ENCODE data around the gene MSGN1.

The MSGN1 gene

DNA sequence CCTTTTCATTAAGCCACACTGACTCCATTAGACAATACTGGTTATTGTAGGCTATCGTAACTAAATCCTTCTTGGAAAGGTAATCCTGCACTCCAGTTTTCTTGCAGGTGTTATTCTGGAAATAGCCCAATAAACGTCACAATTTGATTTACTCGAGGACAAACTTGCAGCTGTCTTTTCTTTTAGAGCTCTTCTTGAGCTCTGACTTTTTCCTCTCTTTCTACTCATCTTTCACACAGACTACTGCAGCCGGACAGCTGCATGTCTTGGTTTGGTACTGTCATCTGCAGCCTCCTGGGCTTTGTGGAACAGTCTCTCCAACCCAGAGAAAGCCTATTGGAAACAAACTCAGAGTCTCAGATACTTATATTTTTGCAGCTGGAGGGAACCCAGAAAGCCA is 23.0 kb upstream of the MSGN1 start:
- H3K27ac ChIP-seq (ENCODE audit: low read depth, low read length, poor library complexity, severe bottlenecking): no peak overlapping the region
- 0 out of 2 replicates have a peak, but pooled peaks cover 3% of the 10 kb centered on the region for H3K27me3 ChIP-seq (ENCODE audit: insufficient read depth, low read length)
- no peaks in the 10 kb centered on the region for H3F3A ChIP-seq (ENCODE audit: insufficient read depth, low read length)
- no peak overlapping the region for H3K9ac ChIP-seq (ENCODE audit: low read length)
- no peak for TF ChIP-seq EZH2 (IDR thresholded peaks at IDR 0.05; ENCODE audit: borderline replicate concordance, low read length)
- TF ChIP-seq CTCF (IDR thresholded peaks at IDR 0.05; ENCODE audit: low read length): no peak
- H3K4me3 ChIP-seq (ENCODE audit: low read depth, low read length, poor library complexity, severe bottlenecking): no peak overlapping the region
- no peak overlapping the region for H2AFZ ChIP-seq (ENCODE audit: low read length)
- no peaks in the 10 kb centered on the region for H4K20me1 ChIP-seq (ENCODE audit: insufficient read depth, low read length)
- H3K4me2 ChIP-seq (ENCODE audit: low read length): no peak overlapping the region
- H3K9me3 ChIP-seq (ENCODE audit: low read length): no peaks in the 10 kb centered on the region
- no peaks in the 10 kb centered on the region for H3K79me2 ChIP-seq (ENCODE audit: insufficient read depth, low read length)
- no peaks in the 10 kb centered on the region for H3K4me1 ChIP-seq (ENCODE audit: insufficient read depth, low read length, severe bottlenecking)
- H3K9me2 ChIP-seq (ENCODE audit: low read depth, low read length): no peaks in the 10 kb centered on the region
- H3K36me3 ChIP-seq (ENCODE audit: insufficient read depth, low read length): no peaks in the 10 kb centered on the region

- no peak overlapping the region for H3K27ac ChIP-seq (ENCODE audit: low read depth, low read length, poor library complexity, severe bottlenecking)
- H3K27me3 ChIP-seq (ENCODE audit: insufficient read depth, low read length): 0 out of 2 replicates have a peak, but pooled peaks cover 3% of the 10 kb centered on the region
- H2AFZ ChIP-seq (ENCODE audit: low read length): no peak overlapping the region
- H3K79me2 ChIP-seq (ENCODE audit: insufficient read depth, low read length): no peaks in the 10 kb centered on the region
- H4K20me1 ChIP-seq (ENCODE audit: insufficient read depth, low read length): no peaks in the 10 kb centered on the region
- no peak overlapping the region for H3K4me3 ChIP-seq (ENCODE audit: low read depth, low read length, poor library complexity, severe bottlenecking)
- no peaks in the 10 kb centered on the region for H3K4me1 ChIP-seq (ENCODE audit: insufficient read depth, low read length, severe bottlenecking)
- no peaks in the 10 kb centered on the region for H3K36me3 ChIP-seq (ENCODE audit: insufficient read depth, low read length)
- H3K9me3 ChIP-seq (ENCODE audit: low read length): no peaks in the 10 kb centered on the region
- H3K9me2 ChIP-seq (ENCODE audit: low read depth, low read length): no peaks in the 10 kb centered on the region
- TF ChIP-seq EZH2 (IDR thresholded peaks at IDR 0.05; ENCODE audit: borderline replicate concordance, low read length): no peak
- TF ChIP-seq CTCF (IDR thresholded peaks at IDR 0.05; ENCODE audit: low read length): no peak
- no peaks in the 10 kb centered on the region for H3F3A ChIP-seq (ENCODE audit: insufficient read depth, low read length)
- no peak overlapping the region for H3K9ac ChIP-seq (ENCODE audit: low read length)
- H3K4me2 ChIP-seq (ENCODE audit: low read length): no peak overlapping the region
Measured at GRCh38 chr2:17793803-17794354, 22.4 kb upstream of the MSGN1 start.

DNA sequence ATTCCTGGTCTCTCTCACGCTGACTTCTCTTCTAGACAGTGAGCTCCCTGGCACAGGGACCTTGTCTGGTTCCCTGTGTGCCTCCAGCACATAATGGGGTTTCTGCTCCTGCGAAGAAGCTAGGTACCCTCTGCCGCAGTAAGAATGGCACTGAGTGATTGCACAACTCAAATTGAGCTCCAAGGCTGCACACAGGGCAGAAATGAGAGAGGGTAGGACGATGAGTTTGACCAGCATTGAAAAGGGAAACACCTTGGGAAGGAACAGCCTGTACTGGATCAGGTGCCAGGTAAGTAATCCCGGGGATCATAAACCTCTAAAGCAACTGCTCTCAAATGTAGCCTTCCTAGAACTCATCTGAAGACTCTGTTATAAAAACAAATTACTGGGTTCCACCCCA is 21.0 kb upstream of the MSGN1 start:
- Histone ChIP-seq H3K4me2 (ENCODE audit: low read length) (no peak overlapping the region), H3K9ac (ENCODE audit: low read length) (no peak overlapping the region), H3F3A (ENCODE audit: insufficient read depth, low read length) (no peaks in the 10 kb centered on the region), H3K79me2 (ENCODE audit: insufficient read depth, low read length) (no peaks in the 10 kb centered on the region), H3K4me3 (ENCODE audit: low read depth, low read length, poor library complexity, severe bottlenecking) (no peak overlapping the region), H4K20me1 (ENCODE audit: insufficient read depth, low read length) (no peaks in the 10 kb centered on the region), H3K4me1 (ENCODE audit: insufficient read depth, low read length, severe bottlenecking) (no peaks in the 10 kb centered on the region), H3K27ac (ENCODE audit: low read depth, low read length, poor library complexity, severe bottlenecking) (no peak overlapping the region), H3K27me3 (ENCODE audit: insufficient read depth, low read length) (0 out of 2 replicates have a peak, but pooled peaks cover 3% of the 10 kb centered on the region), H3K9me2 (ENCODE audit: low read depth, low read length) (no peaks in the 10 kb centered on the region), H3K9me3 (ENCODE audit: low read length) (no peaks in the 10 kb centered on the region), H2AFZ (ENCODE audit: low read length) (no peak overlapping the region), H3K36me3 (ENCODE audit: insufficient read depth, low read length) (no peaks in the 10 kb centered on the region)
- TF ChIP-seq EZH2 (IDR thresholded peaks at IDR 0.05; ENCODE audit: borderline replicate concordance, low read length) (no peak), CTCF (IDR thresholded peaks at IDR 0.05; ENCODE audit: low read length) (no peak)

All from OCI-LY1 (cell line).